HG03159 (cell line): ENCODE results near the gene RFNG.

Experiments
- ATAC-seq: cut with Tn5 transposase; IDR thresholded peaks from one replicate; pipeline ENCODE4 v1.9.1; 2021; ENCODE audit warnings: mild to moderate bottlenecking, moderate library complexity; ENCODE audit not compliant: unreplicated experiment

RFNG gene

GRCh38 chr17:82029990-82030469, 21.6 kb downstream of the RFNG start:
- ATAC-seq = no peak

GRCh38 chr17:82029391-82029790, 22.2 kb downstream of the RFNG start:
- ATAC-seq = no peak

- ATAC-seq = no peak
These were observed 22.6 kb downstream of the RFNG start for GRCh38 chr17:82028966-82029365.

GRCh38 chr17:82028246-82028645, 23.4 kb downstream of the RFNG start:
- ATAC-seq = no peak

- ATAC-seq = no peak
These were observed 26.1 kb downstream of the RFNG start for GRCh38 chr17:82025401-82026107.

- no peak for ATAC-seq
These were observed 26.8 kb downstream of the RFNG start for GRCh38 chr17:82024859-82025258.

- ATAC-seq = peak; percentile 1
These were observed 28.0 kb downstream of the RFNG start for GRCh38 chr17:82023447-82024241.

GRCh38 chr17:82022981-82023446, 28.6 kb downstream of the RFNG start, which contains the start of gene LRRC45:
LRRC45 (plus strand) TSS chr17:82023305; CDS start chr17:82023644, 339 bp downstream.
- peak; percentile 84 for ATAC-seq

- ATAC-seq = no peak
These were observed 29.2 kb downstream of the RFNG start, which contains the start of gene CENPX for GRCh38 chr17:82022310-82022980. CENPX (minus strand) TSS chr17:82022878; CDS start chr17:82022861, 17 bp downstream.

- no peak for ATAC-seq
These were observed 29.7 kb downstream of the RFNG start for GRCh38 chr17:82021900-82022309.

GRCh38 chr17:82021107-82021899, 30.3 kb downstream of the RFNG start:
- ATAC-seq = no peak

- ATAC-seq = no peak
These were observed 31.0 kb downstream of the RFNG start for GRCh38 chr17:82020572-82021106.

GRCh38 chr17:82019690-82020571, 31.7 kb downstream of the RFNG start:
- no peak for ATAC-seq

GRCh38 chr17:82018989-82019689, 32.5 kb downstream of the RFNG start:
- ATAC-seq = no peak

GRCh38 chr17:82018152-82018988, 33.2 kb downstream of the RFNG start:
- no peak for ATAC-seq

- no peak for ATAC-seq
These were observed 33.9 kb downstream of the RFNG start for GRCh38 chr17:82017612-82018151.

- ATAC-seq = no peak
These were observed 34.6 kb downstream of the RFNG start for GRCh38 chr17:82016875-82017459.
